ENCODE data around the gene OSBPL3. TPM values are rescaled to one million over a fixed set of nuclear protein-coding genes. Genes with fewer than 3 reads are reported as not detected.

The OSBPL3 gene
- total RNA-seq, 2 experiments from 2014 or later = 41.2 to 45.1 TPM

GRCh38 chr7:24885305-24885704, 94.7 kb downstream of the OSBPL3 start:
- Mint-ChIP-seq H3K36me3 (peaks cover 27% of the 10 kb centered on the region), H3K27ac (peak overlapping the region; percentile 31), H3K4me1 (ENCODE audit: low read depth) (peaks cover 72% of the 10 kb centered on the region), H3K4me3 (no peak overlapping the region), H3K9me3 (no peaks in the 10 kb centered on the region), H3K27me3 (no peaks in the 10 kb centered on the region)
- ChIA-PET POLR2A (no interaction called here), CTCF (interaction anchor here (0.6 to 1.5 kb wide), 5 partner anchors 9 to 170 kb away, joined by 3 to 5 read pairs (median 3); no protein-coding TSS in a partner anchor)
- no peak for DNase-seq
- intact Hi-C loops (cut with micrococcal nuclease) = no loop called here

- Mint-ChIP-seq H3K9me3 (no peaks in the 10 kb centered on the region), H3K27me3 (no peaks in the 10 kb centered on the region), H3K4me3 (no peak overlapping the region), H3K27ac (peak overlapping the region; percentile 9), H3K4me1 (ENCODE audit: low read depth) (peaks cover 71% of the 10 kb centered on the region), H3K36me3 (peaks cover 20% of the 10 kb centered on the region)
- ChIA-PET POLR2A (interaction anchor here (1.9 kb wide), 1 partner anchor 12 kb away, joined by 5 read pairs; no protein-coding TSS in a partner anchor), CTCF (interaction anchor here (0.6 to 1.8 kb wide), 4 partner anchors 7 to 26 kb away, joined by 3 to 5 read pairs (median 3); no protein-coding TSS in a partner anchor)
- intact Hi-C loops (cut with micrococcal nuclease) = no loop called here
- DNase-seq = no peak
These were observed 95.6 kb downstream of the OSBPL3 start for GRCh38 chr7:24884401-24884800.

- intact Hi-C loops (cut with micrococcal nuclease) = loop anchor here (1.0 kb wide), 2 partner anchors 15 to 24 kb away; no protein-coding TSS in a partner anchor
- Mint-ChIP-seq H3K36me3 (peaks cover 15% of the 10 kb centered on the region), H3K27me3 (no peaks in the 10 kb centered on the region), H3K9me3 (no peaks in the 10 kb centered on the region), H3K4me1 (ENCODE audit: low read depth) (peaks cover 73% of the 10 kb centered on the region), H3K4me3 (no peak overlapping the region), H3K27ac (peak overlapping the region; percentile 57)
- POLR2A ChIA-PET = interaction anchor here (1.1 to 1.9 kb wide), 2 partner anchors 12 to 96 kb away, joined by 5 read pairs; partner anchors contain the start of gene OSBPL3
- CTCF ChIA-PET = interaction anchor here (1.0 to 2.5 kb wide), 11 partner anchors 8 to 211 kb away, joined by 3 to 18 read pairs (median 5); partner anchors contain the start of gene OSBPL3
- no peak for DNase-seq
These were observed 96.4 kb downstream of the OSBPL3 start for GRCh38 chr7:24883622-24884013.

- ChIA-PET CTCF (interaction anchor here (1.0 to 2.5 kb wide), 10 partner anchors 9 to 211 kb away, joined by 3 to 18 read pairs (median 5); partner anchors contain the start of gene OSBPL3), POLR2A (interaction anchor here (1.0 to 1.9 kb wide), 4 partner anchors 13 to 96 kb away, joined by 3 to 5 read pairs (median 4); partner anchors contain the start of gene OSBPL3)
- Mint-ChIP-seq H3K36me3 (peaks cover 15% of the 10 kb centered on the region), H3K4me3 (no peak overlapping the region), H3K27me3 (no peaks in the 10 kb centered on the region), H3K27ac (peak overlapping the region; percentile 57), H3K9me3 (no peaks in the 10 kb centered on the region), H3K4me1 (ENCODE audit: low read depth) (peaks cover 78% of the 10 kb centered on the region)
- DNase-seq = peak; percentile 75
- intact Hi-C loops (cut with micrococcal nuclease) = loop anchor here (1.0 kb wide), 2 partner anchors 15 to 24 kb away; no protein-coding TSS in a partner anchor
These were observed 96.9 kb downstream of the OSBPL3 start for GRCh38 chr7:24882989-24883621.

GRCh38 chr7:24881623-24882022, 98.4 kb downstream of the OSBPL3 start:
- Mint-ChIP-seq H3K4me1 (ENCODE audit: low read depth) (peaks cover 88% of the 10 kb centered on the region), H3K27me3 (no peaks in the 10 kb centered on the region), H3K4me3 (no peak overlapping the region), H3K9me3 (no peaks in the 10 kb centered on the region), H3K27ac (no peak overlapping the region), H3K36me3 (peaks cover 13% of the 10 kb centered on the region)
- CTCF ChIA-PET = interaction anchor here (0.8 to 2.5 kb wide), 6 partner anchors 9 to 216 kb away, joined by 3 to 18 read pairs (median 4); partner anchors contain the start of gene OSBPL3
- intact Hi-C loops (cut with micrococcal nuclease) = no loop called here
- POLR2A ChIA-PET = interaction anchor here (1.1 to 1.4 kb wide), 3 partner anchors 25 to 85 kb away, joined by 3 to 5 read pairs (median 3); no protein-coding TSS in a partner anchor
- no peak for DNase-seq

DNA sequence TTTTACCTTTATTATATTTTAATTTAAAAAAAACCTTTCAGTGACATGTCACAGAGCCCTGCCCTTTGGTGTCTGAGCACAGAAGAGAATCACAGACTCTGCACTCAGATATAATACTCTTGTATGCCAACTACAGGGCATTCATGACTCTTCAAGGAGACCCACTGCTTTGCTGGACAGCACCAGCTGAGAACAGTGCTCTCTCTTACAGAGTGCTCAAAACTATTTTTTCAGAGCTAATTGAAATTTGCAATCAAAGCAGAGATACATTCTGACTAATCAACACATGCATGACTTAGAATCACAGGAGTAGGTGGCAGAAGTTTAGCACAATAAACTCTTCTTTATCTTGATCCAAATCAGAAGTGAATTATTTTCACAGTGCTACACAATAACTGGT, 99.1 kb downstream of the OSBPL3 start:
- H3K27me3 Mint-ChIP-seq = no peaks in the 10 kb centered on the region
- H3K4me1 Mint-ChIP-seq (ENCODE audit: low read depth) = peaks cover 82% of the 10 kb centered on the region
- H3K4me3 Mint-ChIP-seq = no peak overlapping the region
- H3K9me3 Mint-ChIP-seq = no peaks in the 10 kb centered on the region
- ChIA-PET CTCF (interaction anchor here (0.5 to 4.0 kb wide), 8 partner anchors 10 to 212 kb away, joined by 3 to 20 read pairs (median 3); partner anchors contain the start of gene OSBPL3), POLR2A (interaction anchor here (1.1 to 4.3 kb wide), 3 partner anchors 26 to 98 kb away, joined by 3 to 28 read pairs (median 5); partner anchors contain the start of gene OSBPL3)
- H3K27ac Mint-ChIP-seq = no peak overlapping the region
- H3K36me3 Mint-ChIP-seq = peaks cover 9% of the 10 kb centered on the region
- intact Hi-C loops (cut with micrococcal nuclease) = no loop called here
- no peak for DNase-seq

DNA sequence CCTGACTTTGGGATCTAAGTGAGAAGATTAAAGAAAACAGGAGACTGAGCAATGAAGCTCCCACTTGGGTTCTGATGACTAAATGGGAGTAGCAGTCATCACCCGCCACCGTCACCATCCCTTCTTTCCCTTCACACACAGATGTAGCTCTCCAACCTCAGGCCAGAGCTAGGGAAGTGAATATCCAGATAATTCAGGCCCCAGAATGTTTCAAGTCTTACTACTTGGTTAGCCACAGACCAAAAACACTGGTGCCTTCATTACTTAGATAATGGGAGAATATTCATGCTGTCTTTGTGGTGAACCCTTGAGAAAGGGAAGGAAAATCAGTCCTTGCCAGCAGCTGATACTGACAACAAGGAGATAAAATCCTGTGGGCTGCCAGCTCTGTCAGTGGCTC, 100.7 kb downstream of the OSBPL3 start:
- POLR2A ChIA-PET = interaction anchor here (1.1 to 4.3 kb wide), 4 partner anchors 26 to 100 kb away, joined by 3 to 28 read pairs (median 4); partner anchors contain the start of gene OSBPL3

DNA sequence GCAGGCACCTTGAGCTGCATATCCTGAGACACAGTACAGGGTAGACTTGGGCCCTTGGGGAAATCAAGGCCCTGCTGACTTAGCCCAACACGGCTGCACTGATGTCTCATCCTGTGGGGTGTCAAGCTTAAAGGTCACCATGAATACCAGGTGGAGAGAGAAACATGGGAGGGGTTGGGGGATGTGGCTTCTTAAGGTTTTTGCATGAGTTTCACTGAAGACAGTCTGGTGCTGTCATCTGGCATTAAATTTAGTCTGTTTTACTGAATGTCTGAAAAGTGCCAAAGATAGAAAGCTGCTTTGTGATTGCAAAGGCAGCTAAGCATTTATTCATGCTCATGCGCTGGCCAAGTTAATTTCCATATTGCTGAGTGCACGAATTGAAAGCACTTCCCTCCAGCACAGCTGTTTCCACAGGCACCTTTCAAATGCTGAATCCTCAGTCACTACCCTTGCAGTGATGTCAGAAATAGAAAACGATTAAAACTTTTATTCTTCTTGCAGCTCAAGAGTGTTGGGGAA, 102.1 kb downstream of the OSBPL3 start:
- ChIA-PET CTCF (interaction anchor here (0.6 to 4.0 kb wide), 9 partner anchors 9 to 221 kb away, joined by 3 to 22 read pairs (median 5); partner anchors contain the start of gene OSBPL3), POLR2A (interaction anchor here (0.6 to 4.3 kb wide), 9 partner anchors 11 to 151 kb away, joined by 3 to 28 read pairs (median 3); partner anchors contain the start of gene OSBPL3)
- no peaks in the 10 kb centered on the region for H3K9me3 Mint-ChIP-seq
- intact Hi-C loops (cut with micrococcal nuclease) = loop anchor here (1.0 kb wide), 4 partner anchors 12 to 57 kb away; no protein-coding TSS in a partner anchor
- peak overlapping the region; percentile 61 for H3K27ac Mint-ChIP-seq
- H3K27me3 Mint-ChIP-seq = no peaks in the 10 kb centered on the region
- DNase-seq = peak; percentile 46
- peaks cover 55% of the 10 kb centered on the region for H3K4me1 Mint-ChIP-seq (ENCODE audit: low read depth)
- H3K4me3 Mint-ChIP-seq = peak overlapping the region; percentile 38
- peaks cover 4% of the 10 kb centered on the region for H3K36me3 Mint-ChIP-seq

More for the DNA sequence above, 100.7 kb downstream of the OSBPL3 start:
- peaks cover 69% of the 10 kb centered on the region for H3K4me1 Mint-ChIP-seq (ENCODE audit: low read depth)
- H3K27ac Mint-ChIP-seq = no peak overlapping the region
- no peaks in the 10 kb centered on the region for H3K9me3 Mint-ChIP-seq
- intact Hi-C loops (cut with micrococcal nuclease) = no loop called here
- DNase-seq = no peak
- no peak overlapping the region for H3K4me3 Mint-ChIP-seq
- CTCF ChIA-PET = interaction anchor here (0.6 to 4.0 kb wide), 4 partner anchors 59 to 214 kb away, joined by 3 to 22 read pairs (median 12); partner anchors contain the start of gene OSBPL3
- H3K27me3 Mint-ChIP-seq = no peaks in the 10 kb centered on the region
- peaks cover 5% of the 10 kb centered on the region for H3K36me3 Mint-ChIP-seq

DNA sequence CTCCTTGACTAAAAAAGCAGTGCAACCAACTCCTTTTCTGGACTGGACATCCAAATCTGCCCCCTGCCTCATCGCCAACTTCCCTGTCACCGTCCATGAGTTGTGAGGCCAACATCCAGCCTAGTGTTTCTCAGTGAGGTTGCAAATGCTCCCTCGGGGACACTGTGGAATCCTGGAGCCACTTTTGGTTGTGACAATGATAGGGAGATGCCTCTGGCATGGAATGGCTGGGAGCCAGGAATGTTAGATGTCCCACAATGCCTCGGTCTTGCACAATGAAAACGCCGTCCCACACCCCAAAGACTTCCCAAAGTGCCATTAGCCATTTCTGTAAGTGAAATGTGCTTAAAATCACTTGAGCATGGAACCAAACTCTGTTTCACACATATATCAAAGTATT, 105.2 kb downstream of the OSBPL3 start:
- no peak for DNase-seq
- CTCF ChIA-PET = no interaction called here
- Mint-ChIP-seq H3K27ac (no peak overlapping the region), H3K27me3 (no peaks in the 10 kb centered on the region), H3K4me1 (ENCODE audit: low read depth) (peaks cover 39% of the 10 kb centered on the region), H3K9me3 (no peaks in the 10 kb centered on the region), H3K36me3 (peaks cover 12% of the 10 kb centered on the region), H3K4me3 (no peak overlapping the region)
- POLR2A ChIA-PET = no interaction called here
- intact Hi-C loops (cut with micrococcal nuclease) = no loop called here

DNA sequence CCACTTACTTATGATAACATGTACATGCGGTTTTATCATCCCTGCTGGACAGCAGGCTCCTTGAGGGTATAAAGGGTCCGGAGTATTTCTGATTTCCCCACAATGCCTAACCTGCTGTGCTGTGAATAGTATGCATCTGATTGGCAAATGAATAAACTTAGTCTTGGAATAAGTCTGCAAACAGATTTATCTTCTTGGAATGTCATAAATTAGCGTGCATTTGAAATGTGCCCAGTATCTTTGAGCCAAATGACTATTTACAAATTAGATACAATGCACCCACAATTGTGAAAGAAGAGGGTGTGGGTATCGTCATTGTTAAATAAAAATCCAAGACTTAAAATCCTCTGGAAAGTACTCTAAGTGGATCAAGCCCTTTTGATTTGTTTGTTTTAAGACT, 106.0 kb downstream of the OSBPL3 start:
- POLR2A ChIA-PET = no interaction called here
- H3K27me3 Mint-ChIP-seq = no peaks in the 10 kb centered on the region

DNA sequence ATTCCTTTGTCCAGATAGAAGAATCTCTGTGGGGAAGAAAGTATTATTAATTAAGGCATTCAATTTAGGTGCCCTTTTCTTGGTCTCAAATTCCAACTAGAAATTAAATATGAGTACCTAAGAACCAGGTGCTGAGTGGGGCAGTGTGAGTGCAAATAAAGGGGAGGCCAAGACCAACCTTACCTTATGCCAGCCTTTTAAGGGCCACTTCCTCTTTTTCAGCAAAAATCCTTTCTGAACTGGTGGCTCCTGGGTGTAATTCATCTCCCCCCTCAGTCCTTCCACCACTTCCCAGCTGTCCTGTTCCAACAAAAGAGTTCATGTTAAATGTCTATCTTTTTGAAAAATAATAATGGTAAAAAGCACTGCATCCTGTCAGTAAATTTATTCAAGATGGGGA, 108.2 kb downstream of the OSBPL3 start:
- ChIA-PET CTCF (interaction anchor here (1.4 kb wide), 1 partner anchor 108 kb away, joined by 4 read pairs; the partner anchor contains the start of gene OSBPL3), POLR2A (no interaction called here)
- H3K36me3 Mint-ChIP-seq = peaks cover 30% of the 10 kb centered on the region
- no peak overlapping the region for H3K4me3 Mint-ChIP-seq
- DNase-seq = no peak
- H3K27ac Mint-ChIP-seq = no peak overlapping the region
- H3K27me3 Mint-ChIP-seq = no peaks in the 10 kb centered on the region
- no peaks in the 10 kb centered on the region for H3K9me3 Mint-ChIP-seq
- peaks cover 22% of the 10 kb centered on the region for H3K4me1 Mint-ChIP-seq (ENCODE audit: low read depth)
- intact Hi-C loops (cut with micrococcal nuclease) = no loop called here

More for the DNA sequence above, 106.0 kb downstream of the OSBPL3 start:
- H3K27ac Mint-ChIP-seq = no peak overlapping the region
- DNase-seq = no peak
- H3K36me3 Mint-ChIP-seq = peaks cover 15% of the 10 kb centered on the region
- intact Hi-C loops (cut with micrococcal nuclease) = no loop called here
- CTCF ChIA-PET = no interaction called here
- H3K4me1 Mint-ChIP-seq (ENCODE audit: low read depth) = peaks cover 37% of the 10 kb centered on the region
- no peaks in the 10 kb centered on the region for H3K9me3 Mint-ChIP-seq
- H3K4me3 Mint-ChIP-seq = no peak overlapping the region

- no peak overlapping the region for H3K4me3 Mint-ChIP-seq
- CTCF ChIA-PET = interaction anchor here (1.4 kb wide), 1 partner anchor 109 kb away, joined by 4 read pairs; the partner anchor contains the start of gene OSBPL3
- intact Hi-C loops (cut with micrococcal nuclease) = no loop called here
- peaks cover 30% of the 10 kb centered on the region for H3K4me1 Mint-ChIP-seq (ENCODE audit: low read depth)
- no peaks in the 10 kb centered on the region for H3K27me3 Mint-ChIP-seq
- POLR2A ChIA-PET = no interaction called here
- peaks cover 35% of the 10 kb centered on the region for H3K36me3 Mint-ChIP-seq
- H3K27ac Mint-ChIP-seq = no peak overlapping the region
- no peak for DNase-seq
- no peaks in the 10 kb centered on the region for H3K9me3 Mint-ChIP-seq
These were observed 109.2 kb downstream of the OSBPL3 start for GRCh38 chr7:24870766-24871165.
